ENCODE results near the gene NPDC1.

GRCh38 chr9:137078701-137079400, 32.9 kb upstream of the NPDC1 start:
- TF ChIP-seq TAF1 (IDR thresholded peaks at IDR 0.05; ENCODE audit: low read depth): no peak
- TF ChIP-seq EP300 (IDR thresholded peaks at IDR 0.05; ENCODE audit: borderline replicate concordance): no peak
- no peak for TF ChIP-seq CEBPB (IDR thresholded peaks at IDR 0.05)
- TF ChIP-seq, protein P1, sequence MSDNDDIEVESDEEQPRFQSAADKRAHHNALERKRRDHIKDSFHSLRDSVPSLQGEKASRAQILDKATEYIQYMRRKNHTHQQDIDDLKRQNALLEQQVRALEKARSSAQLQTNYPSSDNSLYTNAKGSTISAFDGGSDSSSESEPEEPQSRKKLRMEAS (IDR thresholded peaks at IDR 0.05): no peak
- TF ChIP-seq TEAD4 (IDR thresholded peaks at IDR 0.05): no peak
- no peak for TF ChIP-seq TCF12 (IDR thresholded peaks at IDR 0.05; ENCODE audit: low read depth)
- TF ChIP-seq RAD21 (IDR thresholded peaks at IDR 0.05; ENCODE audit: low read depth): no peak
- no peak for TF ChIP-seq FOXM1 (IDR thresholded peaks at IDR 0.05; ENCODE audit: borderline replicate concordance, low read depth)
- no peak for TF ChIP-seq YY1 (IDR thresholded peaks at IDR 0.05; ENCODE audit: low read depth)

All from Ishikawa (cell line).